ENCODE data around the gene SALL1.

Gene SALL1

DNA sequence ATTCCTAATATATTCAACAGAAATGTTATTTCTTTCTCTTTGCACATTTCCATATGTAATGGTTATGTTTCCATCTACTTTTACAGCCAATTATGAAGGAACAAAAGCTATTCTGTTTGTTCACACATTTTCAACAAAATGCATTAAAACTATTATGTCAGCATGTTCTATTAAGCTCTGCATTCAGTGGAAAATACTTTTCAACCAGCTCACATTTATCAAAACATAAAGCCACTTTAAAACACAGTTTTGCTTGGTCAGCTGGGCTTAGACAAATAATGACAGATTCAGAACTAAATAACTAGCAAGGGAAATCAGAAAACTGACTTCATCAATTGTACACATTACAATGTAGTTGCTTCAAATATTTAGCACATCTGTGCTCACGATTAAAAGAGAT, 6.9 kb downstream of the SALL1 start:
- H3K4me3 ChIP-seq (replicated peaks; ENCODE audit: low read depth, low read length) = no peak overlapping the region

GRCh38 chr16:51143196-51143977, 7.7 kb downstream of the SALL1 start:
- TF ChIP-seq CTCF (IDR thresholded peaks at IDR 0.05; ENCODE audit: low read depth, low read length, missing control alignments) = no peak
- no peak for DNase-seq (ENCODE audit: extremely low read depth, low read depth)

More for the DNA sequence above, 6.9 kb downstream of the SALL1 start:
- TF ChIP-seq CTCF (IDR thresholded peaks at IDR 0.05; ENCODE audit: low read depth, low read length, missing control alignments) = no peak
- DNase-seq (ENCODE audit: extremely low read depth, low read depth) = no peak

DNA sequence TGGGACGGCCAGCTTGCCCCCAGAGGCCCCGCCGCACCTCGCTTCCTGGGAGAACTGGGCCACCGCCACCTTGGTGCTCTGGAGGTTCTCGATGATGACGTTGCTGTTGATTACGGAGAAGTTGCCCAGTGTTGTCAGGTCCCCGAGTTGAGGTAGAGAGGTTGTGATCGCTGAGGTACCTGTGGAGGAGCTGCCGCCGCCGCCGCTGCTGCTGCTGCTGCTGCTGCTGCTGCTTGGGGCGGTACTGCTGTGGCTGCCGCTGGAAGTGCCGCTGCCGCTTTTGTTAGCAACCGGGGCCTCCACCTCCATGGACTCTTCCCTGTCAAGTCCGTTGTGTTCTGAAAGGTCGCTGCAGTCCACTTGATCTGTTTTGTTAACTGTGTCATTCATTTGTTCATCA, 9.5 kb downstream of the SALL1 start:
- DNase-seq (ENCODE audit: extremely low read depth, low read depth) = no peak
- TF ChIP-seq CTCF (IDR thresholded peaks at IDR 0.05; ENCODE audit: low read depth, low read length, missing control alignments) = no peak
- no peak overlapping the region for H3K4me3 ChIP-seq (replicated peaks; ENCODE audit: low read depth, low read length)

More at GRCh38 chr16:51143196-51143977, 7.7 kb downstream of the SALL1 start:
- H3K4me3 ChIP-seq (replicated peaks; ENCODE audit: low read depth, low read length) = no peak overlapping the region

DNA sequence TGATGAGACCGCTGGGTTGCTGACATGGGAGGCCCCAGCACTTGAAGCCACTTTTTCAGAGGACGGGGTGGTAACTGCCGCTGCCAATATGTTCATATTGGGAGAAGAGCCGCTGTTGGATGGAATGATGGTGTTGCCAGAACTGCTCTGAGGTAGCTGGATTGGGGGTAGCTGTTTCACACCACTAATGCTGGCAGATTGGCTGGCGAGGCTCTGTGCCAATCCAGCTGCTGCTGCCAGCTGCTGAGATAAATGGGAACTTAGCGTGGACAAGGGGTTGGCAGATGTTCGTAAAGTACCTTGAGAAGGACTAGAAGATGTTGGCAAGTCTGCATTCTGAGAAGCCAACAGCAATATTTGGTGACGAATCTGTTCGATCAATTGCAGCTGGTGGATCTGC, 10.0 kb downstream of the SALL1 start:
- no peak overlapping the region for H3K4me3 ChIP-seq (replicated peaks; ENCODE audit: low read depth, low read length)
- TF ChIP-seq CTCF (IDR thresholded peaks at IDR 0.05; ENCODE audit: low read depth, low read length, missing control alignments) = no peak
- no peak for DNase-seq (ENCODE audit: extremely low read depth, low read depth)

DNA sequence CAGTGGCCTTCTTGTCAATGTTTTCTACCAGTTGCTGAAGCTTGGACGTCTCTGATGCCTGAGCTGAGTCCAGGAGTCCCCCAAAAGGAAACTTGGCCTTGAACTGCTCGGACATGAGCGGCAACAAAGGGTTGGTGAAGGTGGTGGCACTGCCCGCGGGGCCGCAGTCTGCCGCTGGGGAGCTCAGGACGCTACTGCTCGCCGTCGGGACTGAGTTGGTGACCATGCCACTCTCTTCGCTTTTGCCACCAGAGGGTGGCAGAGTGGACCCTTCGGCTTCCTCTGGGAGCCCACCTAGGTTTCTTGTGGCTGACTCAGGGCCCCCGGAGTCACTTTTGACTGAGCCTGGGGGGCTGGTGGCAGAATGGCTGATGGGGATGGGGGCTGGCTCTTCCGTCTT, 11.0 kb downstream of the SALL1 start:
- H3K4me3 ChIP-seq (replicated peaks; ENCODE audit: low read depth, low read length) = no peak overlapping the region
- no peak for TF ChIP-seq CTCF (IDR thresholded peaks at IDR 0.05; ENCODE audit: low read depth, low read length, missing control alignments)
- DNase-seq (ENCODE audit: extremely low read depth, low read depth) = no peak

DNA sequence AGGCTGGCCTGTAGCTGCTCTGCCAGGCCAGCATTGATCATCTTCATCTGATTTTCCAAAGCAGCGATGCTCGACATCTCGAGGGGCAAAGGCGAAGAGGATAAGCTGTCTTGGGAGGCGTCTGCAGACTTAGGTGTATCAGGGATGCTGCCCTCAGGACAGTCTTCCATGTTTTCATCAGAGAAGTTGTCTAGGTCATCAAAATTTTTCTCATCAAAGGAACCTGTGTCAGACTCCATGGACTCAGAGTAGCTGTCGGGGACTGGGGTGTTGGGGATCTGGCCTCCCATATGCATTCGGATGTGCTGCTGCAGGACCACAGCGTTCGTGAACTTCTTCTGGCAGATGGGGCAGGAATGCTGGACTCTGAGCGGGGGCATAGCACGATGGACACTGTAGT, 11.5 kb downstream of the SALL1 start:
- TF ChIP-seq CTCF (IDR thresholded peaks at IDR 0.05; ENCODE audit: low read depth, low read length, missing control alignments) = no peak
- H3K4me3 ChIP-seq (replicated peaks; ENCODE audit: low read depth, low read length) = no peak overlapping the region
- no peak for DNase-seq (ENCODE audit: extremely low read depth, low read depth)

DNA sequence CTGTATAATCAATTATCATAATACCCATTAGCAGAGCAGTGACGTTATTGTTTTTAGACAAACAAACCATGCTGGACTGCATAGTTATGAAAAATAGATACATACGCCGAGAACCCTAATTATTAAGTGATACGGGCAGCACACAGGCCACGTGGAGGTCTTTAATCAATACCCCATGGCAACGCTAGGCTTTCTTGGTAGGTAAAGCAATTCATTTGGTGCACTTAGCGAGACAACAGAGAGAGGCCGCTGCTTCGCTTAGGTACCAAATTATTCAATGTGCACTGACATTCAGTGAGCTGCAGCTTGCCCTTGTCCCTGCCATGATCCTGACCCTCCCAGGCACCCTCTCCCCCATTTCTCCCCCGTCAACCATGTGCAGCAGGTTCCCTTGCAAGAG, 12.9 kb downstream of the SALL1 start:
- no peak overlapping the region for H3K4me3 ChIP-seq (replicated peaks; ENCODE audit: low read depth, low read length)
- no peak for TF ChIP-seq CTCF (IDR thresholded peaks at IDR 0.05; ENCODE audit: low read depth, low read length, missing control alignments)
- no peak for DNase-seq (ENCODE audit: extremely low read depth, low read depth)

All from HFF-Myc (cell line).